ENCODE measurements around the gene CTU1. TPM values are rescaled to one million over a fixed set of nuclear protein-coding genes. Genes with fewer than 3 reads are reported as not detected.
A peak's percentile ranks its signal among the peaks of the same experiment; 100 is the strongest.

The CTU1 gene
- total RNA-seq, 2 donors from 2014 or later: 6.0 to 32.3 TPM

- ATAC-seq (no peak), DNase-seq (peak in 1 of 4 donors; percentile 72)
- Histone ChIP-seq H3K9me3 (no peaks in the 10 kb centered on the region), H3K36me3 (replicated peaks in 1 of 2; ENCODE audit: insufficient read depth in 1 of 2, low read depth in 2 of 2) (no peaks in the 10 kb centered on the region), H3K4me3 (no peak within 1 kb of the TSS), H3K4me1 (no peaks in the 10 kb centered on the region), H3K27ac (peak within 1 kb of the TSS in 1 of 4 donors; percentile 63), H3K27me3 (no peaks in the 10 kb centered on the region)
- intact Hi-C loops (cut with DNase I): no loop called here
- 49% methylated on average over 14 of the region's 14 CpGs for WGBS, 2 donors
- TF ChIP-seq CTCF (IDR thresholded peaks at IDR 0.05): no peak
- TF ChIP-seq POLR2A (IDR thresholded peaks at IDR 0.05): peak in 1 of 3 donors; percentile 48
Measured at GRCh38 chr19:51142119-51142518, 33.9 kb upstream of the CTU1 start, which contains the start of gene SIGLEC7. Gene SIGLEC7, plus strand, starts transcription at chr19:51142301. Its CDS starts 69 bp downstream, at chr19:51142370.

- Histone ChIP-seq H3K4me3 (no peak overlapping the region), H3K36me3 (replicated peaks in 1 of 2; ENCODE audit: insufficient read depth in 1 of 2, low read depth in 2 of 2) (no peaks in the 10 kb centered on the region), H3K4me1 (no peaks in the 10 kb centered on the region), H3K9me3 (no peaks in the 10 kb centered on the region), H3K27ac (no peak overlapping the region), H3K27me3 (no peaks in the 10 kb centered on the region)
- ATAC-seq (no peak), DNase-seq (no peak)
- 49 to 54% methylated on average over 6 of the region's 6 CpGs for WGBS, 2 donors
- intact Hi-C loops (cut with DNase I): no loop called here
- TF ChIP-seq CTCF (IDR thresholded peaks at IDR 0.05) (no peak), POLR2A (IDR thresholded peaks at IDR 0.05) (no peak)
Measured at GRCh38 chr19:51141181-51141580, 33.0 kb upstream of the CTU1 start.

- no peaks in the 10 kb centered on the region for H3K36me3 ChIP-seq (replicated peaks in 1 of 2; ENCODE audit: insufficient read depth in 1 of 2, low read depth in 2 of 2)
- H3K4me1 ChIP-seq: no peaks in the 10 kb centered on the region
- no peak for DNase-seq
- H3K27me3 ChIP-seq: no peaks in the 10 kb centered on the region
- no peak overlapping the region for H3K4me3 ChIP-seq
- ATAC-seq: no peak
- intact Hi-C loops (cut with DNase I): no loop called here
- 19 to 26% methylated on average over 6 of the region's 6 CpGs for WGBS, 2 donors
- H3K9me3 ChIP-seq: no peaks in the 10 kb centered on the region
- TF ChIP-seq CTCF (IDR thresholded peaks at IDR 0.05): no peak
- TF ChIP-seq POLR2A (IDR thresholded peaks at IDR 0.05): no peak
- no peak overlapping the region for H3K27ac ChIP-seq
Measured at GRCh38 chr19:51140441-51140840, 32.2 kb upstream of the CTU1 start.

- Histone ChIP-seq H3K4me1 (no peaks in the 10 kb centered on the region), H3K4me3 (no peak overlapping the region), H3K27me3 (no peaks in the 10 kb centered on the region), H3K27ac (peak overlapping the region in 1 of 4 donors; percentile 73), H3K36me3 (replicated peaks in 1 of 2; ENCODE audit: insufficient read depth in 1 of 2, low read depth in 2 of 2) (no peaks in the 10 kb centered on the region), H3K9me3 (no peaks in the 10 kb centered on the region)
- ATAC-seq (no peak), DNase-seq (peak in 1 of 4 donors; percentile 53)
- TF ChIP-seq CTCF (IDR thresholded peaks at IDR 0.05) (no peak), POLR2A (IDR thresholded peaks at IDR 0.05) (peak in 1 of 3 donors; percentile 14)
- intact Hi-C loops (cut with DNase I): no loop called here
- 38 to 40% methylated on average over 4 of the region's 4 CpGs for WGBS, 2 donors
Measured at GRCh38 chr19:51139299-51140014, 31.2 kb upstream of the CTU1 start.

GRCh38 chr19:51138549-51138979, 30.4 kb upstream of the CTU1 start:
- no peaks in the 10 kb centered on the region for H3K27me3 ChIP-seq
- TF ChIP-seq CTCF (IDR thresholded peaks at IDR 0.05) (no peak), POLR2A (IDR thresholded peaks at IDR 0.05) (no peak)
- no peaks in the 10 kb centered on the region for H3K9me3 ChIP-seq
- WGBS, 2 donors: 45 to 49% methylated on average over 4 to 6 of the region's 6 CpGs
- DNase-seq: peak in 2 of 4 donors; percentile 27 to 72
- H3K27ac ChIP-seq: peak overlapping the region in 1 of 4 donors; percentile 73
- no peaks in the 10 kb centered on the region for H3K4me1 ChIP-seq
- ATAC-seq: peak; percentile 42
- no peak overlapping the region for H3K4me3 ChIP-seq
- H3K36me3 ChIP-seq (replicated peaks in 1 of 2; ENCODE audit: insufficient read depth in 1 of 2, low read depth in 2 of 2): no peaks in the 10 kb centered on the region
- intact Hi-C loops (cut with DNase I): no loop called here

All from body of pancreas (tissue), 4 donors.